RWPE2 (cell line): ENCODE measurements around the gene PRSS8.

ENCODE experiments used
- ATAC-seq: fragments of 200-7000 bp; cut with Tn5 transposase; 3 replicates; pipeline ENCODE4 v1.9.1; 2021; ENCODE audit warnings: low read depth
- DNase-seq: peaks from one replicate; pipeline ENCODE4 v3.0.0-alpha.2; 2020; ENCODE audit warnings: low spot score
- H3K27ac ChIP-seq: fragments of 450-650 bp; 2 replicates; pipeline ENCODE4 v1.5.1; 2017; ENCODE audit warnings: mild to moderate bottlenecking; ENCODE audit not compliant: poor library complexity, severe bottlenecking
- H3K27me3 ChIP-seq: fragments of 250-450 bp; sonication (Bioruptor Pico); 2 replicates; pipeline ENCODE4 v1.5.1; 2021; ENCODE audit warnings: mild to moderate bottlenecking, moderate library complexity; ENCODE audit not compliant: insufficient read depth, poor library complexity, severe bottlenecking
- H3K36me3 ChIP-seq: fragments of 250-450 bp; sonication (Bioruptor Pico); 2 replicates; pipeline ENCODE4 v1.5.1; 2020; ENCODE audit warnings: low read depth, mild to moderate bottlenecking, moderate library complexity
- H3K4me1 ChIP-seq: fragments of 250-450 bp; sonication (Bioruptor Pico); 2 replicates; pipeline ENCODE4 v1.5.1; 2021; ENCODE audit warnings: mild to moderate bottlenecking, moderate library complexity; ENCODE audit not compliant: insufficient read depth, poor library complexity, severe bottlenecking
- H3K4me3 ChIP-seq: fragments of 250-450 bp; sonication (Bioruptor Pico); 2 replicates; pipeline ENCODE4 v1.5.1; 2021; ENCODE audit warnings: mild to moderate bottlenecking, moderate library complexity; ENCODE audit not compliant: severe bottlenecking
- H3K9me3 ChIP-seq: fragments of 250-450 bp; sonication (Bioruptor Pico); 2 replicates; pipeline ENCODE4 v1.5.1; 2021; ENCODE audit warnings: mild to moderate bottlenecking, moderate library complexity; ENCODE audit not compliant: severe bottlenecking
- CTCF ChIP-seq: fragments of 450-650 bp; IDR thresholded peaks from one replicate; pipeline ENCODE4 v1.5.1; 2017; ENCODE audit warnings: mild to moderate bottlenecking, moderate library complexity; ENCODE audit not compliant: poor library complexity, severe bottlenecking

PRSS8 gene

GRCh38 chr16:31135535-31136286 lies at the start of gene PRSS8:
TSS of gene PRSS8 (minus strand) at chr16:31135727. CDS start at chr16:31135498, 229 bp downstream.
- peak within 1 kb of the TSS; percentile 91 for H3K27ac ChIP-seq
- peaks cover 35% of the 10 kb centered on the region for H3K36me3 ChIP-seq
- ATAC-seq (peak; percentile 44), DNase-seq (peak; percentile 86)
- H3K4me1 ChIP-seq: peaks cover 45% of the 10 kb centered on the region
- no peak for TF ChIP-seq CTCF
- H3K27me3 ChIP-seq: no peaks in the 10 kb centered on the region
- H3K9me3 ChIP-seq: no peaks in the 10 kb centered on the region
- H3K4me3 ChIP-seq: peak within 1 kb of the TSS; percentile 53

- DNase-seq (peak; percentile 52), ATAC-seq (no peak)
- Histone ChIP-seq H3K4me1 (no peaks in the 10 kb centered on the region), H3K27ac (no peak overlapping the region), H3K36me3 (peaks cover 91% of the 10 kb centered on the region), H3K4me3 (no peak overlapping the region), H3K27me3 (no peaks in the 10 kb centered on the region), H3K9me3 (no peaks in the 10 kb centered on the region)
- no peak for TF ChIP-seq CTCF
Measured at GRCh38 chr16:31184888-31185287, 49.4 kb upstream of the PRSS8 start.

GRCh38 chr16:31183432-31184428 lies 48.2 kb upstream of the PRSS8 start:
- H3K4me1 ChIP-seq: no peaks in the 10 kb centered on the region
- DNase-seq (peak; percentile 21), ATAC-seq (no peak)
- H3K36me3 ChIP-seq: peaks cover 80% of the 10 kb centered on the region
- no peak for TF ChIP-seq CTCF
- no peak overlapping the region for H3K27ac ChIP-seq
- no peaks in the 10 kb centered on the region for H3K27me3 ChIP-seq
- no peaks in the 10 kb centered on the region for H3K9me3 ChIP-seq
- no peak overlapping the region for H3K4me3 ChIP-seq

GRCh38 chr16:31182391-31182790 lies 46.9 kb upstream of the PRSS8 start:
- Histone ChIP-seq H3K36me3 (peaks cover 66% of the 10 kb centered on the region), H3K27me3 (no peaks in the 10 kb centered on the region), H3K27ac (peak overlapping the region; percentile 77), H3K9me3 (no peaks in the 10 kb centered on the region), H3K4me3 (peak overlapping the region; percentile 81), H3K4me1 (no peaks in the 10 kb centered on the region)
- DNase-seq (no peak), ATAC-seq (no peak)
- no peak for TF ChIP-seq CTCF
